Measurements from ENCODE around the gene LOXL3. TPM values are rescaled to one million over a fixed set of nuclear protein-coding genes. Genes with fewer than 3 reads are reported as not detected.

LOXL3 gene
- total RNA-seq, 1 experiment from 2014 or later, result 0.88 TPM

DNA sequence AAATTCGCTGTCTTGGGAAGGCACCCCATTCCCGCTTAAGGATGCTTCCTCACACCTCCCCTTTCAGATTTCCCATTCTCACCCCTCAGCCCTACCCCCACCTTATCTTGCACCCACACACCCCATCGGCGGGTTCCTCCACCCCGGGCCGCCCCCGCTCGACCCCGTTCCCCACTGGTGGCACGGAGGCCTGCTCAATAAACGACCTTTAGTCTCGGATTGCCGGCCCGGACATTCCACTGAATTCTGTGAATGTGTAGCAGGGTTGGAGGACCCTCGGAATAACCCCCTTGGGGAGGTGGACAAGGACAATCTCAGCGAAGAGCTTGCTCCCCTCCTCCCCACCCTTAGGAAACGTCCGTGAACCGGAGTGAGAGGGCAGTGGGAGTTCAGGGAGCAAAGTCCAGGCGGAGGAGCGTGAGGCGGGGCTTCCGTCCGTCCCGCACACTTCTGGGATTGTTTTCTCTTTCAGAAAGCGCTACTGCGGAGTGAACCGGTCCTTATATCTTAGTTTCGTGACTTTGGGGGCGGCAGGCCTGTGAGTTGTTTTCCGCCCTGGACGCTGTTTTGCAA, 51.5 kb downstream of the LOXL3 start:
- intact Hi-C loops (cut with micrococcal nuclease; ENCODE audit: unreplicated experiment), result no loop called here
- ChIA-PET POLR2A (ENCODE audit: low non-redundant PET) (no interaction called here), CTCF (no interaction called here)
- no peak for DNase-seq (ENCODE audit: low spot score)
- peaks cover 12% of the 10 kb centered on the region for H3K4me1 ChIP-seq (ENCODE audit: insufficient read depth, low read length, poor library complexity, severe bottlenecking)
- no TSS peak for BruUV-seq (replicated peaks)
- no peaks in the 10 kb centered on the region for H3K9me3 ChIP-seq (ENCODE audit: low read depth, low read length, poor library complexity, severe bottlenecking)
- no peak for TF ChIP-seq EZH2 (IDR thresholded peaks at IDR 0.05; ENCODE audit: borderline replicate concordance, low read depth, low read length, poor library complexity, severe bottlenecking)
- TF ChIP-seq, protein P1, sequence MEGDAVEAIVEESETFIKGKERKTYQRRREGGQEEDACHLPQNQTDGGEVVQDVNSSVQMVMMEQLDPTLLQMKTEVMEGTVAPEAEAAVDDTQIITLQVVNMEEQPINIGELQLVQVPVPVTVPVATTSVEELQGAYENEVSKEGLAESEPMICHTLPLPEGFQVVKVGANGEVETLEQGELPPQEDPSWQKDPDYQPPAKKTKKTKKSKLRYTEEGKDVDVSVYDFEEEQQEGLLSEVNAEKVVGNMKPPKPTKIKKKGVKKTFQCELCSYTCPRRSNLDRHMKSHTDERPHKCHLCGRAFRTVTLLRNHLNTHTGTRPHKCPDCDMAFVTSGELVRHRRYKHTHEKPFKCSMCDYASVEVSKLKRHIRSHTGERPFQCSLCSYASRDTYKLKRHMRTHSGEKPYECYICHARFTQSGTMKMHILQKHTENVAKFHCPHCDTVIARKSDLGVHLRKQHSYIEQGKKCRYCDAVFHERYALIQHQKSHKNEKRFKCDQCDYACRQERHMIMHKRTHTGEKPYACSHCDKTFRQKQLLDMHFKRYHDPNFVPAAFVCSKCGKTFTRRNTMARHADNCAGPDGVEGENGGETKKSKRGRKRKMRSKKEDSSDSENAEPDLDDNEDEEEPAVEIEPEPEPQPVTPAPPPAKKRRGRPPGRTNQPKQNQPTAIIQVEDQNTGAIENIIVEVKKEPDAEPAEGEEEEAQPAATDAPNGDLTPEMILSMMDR (conservative IDR thresholded peaks at IDR 0.05; ENCODE audit: low read depth, low read length), result no peak
- peaks cover 31% of the 10 kb centered on the region for H3K27me3 ChIP-seq (replicated peaks; ENCODE audit: insufficient read depth, low read depth, low read length, poor library complexity)
- H3K36me3 ChIP-seq (ENCODE audit: insufficient read depth, low read length, poor library complexity, severe bottlenecking), result peaks cover 14% of the 10 kb centered on the region
- H3K4me3 ChIP-seq (ENCODE audit: low read depth, low read length, poor library complexity, severe bottlenecking), result no peak overlapping the region
- H3K27ac ChIP-seq (ENCODE audit: low read depth, low read length, poor library complexity, severe bottlenecking), result no peak overlapping the region

- no peak for DNase-seq (ENCODE audit: low spot score)
- Histone ChIP-seq H3K27ac (ENCODE audit: low read depth, low read length, poor library complexity, severe bottlenecking) (no peak overlapping the region), H3K27me3 (replicated peaks; ENCODE audit: insufficient read depth, low read depth, low read length, poor library complexity) (peaks cover 31% of the 10 kb centered on the region), H3K36me3 (ENCODE audit: insufficient read depth, low read length, poor library complexity, severe bottlenecking) (peaks cover 14% of the 10 kb centered on the region), H3K4me3 (ENCODE audit: low read depth, low read length, poor library complexity, severe bottlenecking) (no peak overlapping the region), H3K4me1 (ENCODE audit: insufficient read depth, low read length, poor library complexity, severe bottlenecking) (peaks cover 10% of the 10 kb centered on the region), H3K9me3 (ENCODE audit: low read depth, low read length, poor library complexity, severe bottlenecking) (no peaks in the 10 kb centered on the region)
- CTCF ChIA-PET, result no interaction called here
- TF ChIP-seq EZH2 (IDR thresholded peaks at IDR 0.05; ENCODE audit: borderline replicate concordance, low read depth, low read length, poor library complexity, severe bottlenecking), result no peak
- TF ChIP-seq, protein P1 (conservative IDR thresholded peaks at IDR 0.05; ENCODE audit: low read depth, low read length), result no peak
- intact Hi-C loops (cut with micrococcal nuclease; ENCODE audit: unreplicated experiment), result no loop called here
- POLR2A ChIA-PET (ENCODE audit: low non-redundant PET), result no interaction called here
- BruUV-seq (replicated peaks), result no TSS peak
These were observed 52.2 kb downstream of the LOXL3 start for GRCh38 chr2:74501335-74502071.

DNA sequence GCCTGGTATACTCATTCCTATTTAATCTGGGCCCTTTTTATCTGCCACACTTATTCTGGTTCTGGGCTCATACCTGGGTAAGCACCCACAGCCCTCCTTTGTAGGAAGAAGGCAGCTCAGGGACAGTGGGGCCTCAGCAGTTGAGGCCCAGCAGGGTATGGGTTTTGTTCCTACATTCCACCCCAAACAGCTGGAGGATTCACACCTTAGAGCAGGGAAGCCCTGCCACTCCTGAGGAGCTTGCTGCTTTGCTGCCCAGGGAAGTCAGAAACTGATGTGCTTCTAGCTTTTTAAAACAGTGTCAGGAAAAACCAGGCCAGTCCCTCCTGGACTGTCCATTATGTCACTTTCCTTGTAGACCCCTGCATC, 53.2 kb downstream of the LOXL3 start:
- BruUV-seq (replicated peaks), result no TSS peak
- intact Hi-C loops (cut with micrococcal nuclease; ENCODE audit: unreplicated experiment), result no loop called here
- POLR2A ChIA-PET (ENCODE audit: low non-redundant PET), result interaction anchor here (0.5 kb wide), 1 partner anchor 109 kb away, joined by 3 read pairs; no protein-coding TSS in a partner anchor

More for the DNA sequence above, 53.2 kb downstream of the LOXL3 start:
- no peak for DNase-seq (ENCODE audit: low spot score)
- no peaks in the 10 kb centered on the region for H3K9me3 ChIP-seq (ENCODE audit: low read depth, low read length, poor library complexity, severe bottlenecking)
- no peak overlapping the region for H3K4me3 ChIP-seq (ENCODE audit: low read depth, low read length, poor library complexity, severe bottlenecking)
- H3K4me1 ChIP-seq (ENCODE audit: insufficient read depth, low read length, poor library complexity, severe bottlenecking), result peaks cover 6% of the 10 kb centered on the region
- H3K27me3 ChIP-seq (replicated peaks; ENCODE audit: insufficient read depth, low read depth, low read length, poor library complexity), result peaks cover 31% of the 10 kb centered on the region
- H3K27ac ChIP-seq (ENCODE audit: low read depth, low read length, poor library complexity, severe bottlenecking), result no peak overlapping the region
- TF ChIP-seq, protein P1 (conservative IDR thresholded peaks at IDR 0.05; ENCODE audit: low read depth, low read length), result no peak
- TF ChIP-seq EZH2 (IDR thresholded peaks at IDR 0.05; ENCODE audit: borderline replicate concordance, low read depth, low read length, poor library complexity, severe bottlenecking), result no peak
- CTCF ChIA-PET, result no interaction called here
- H3K36me3 ChIP-seq (ENCODE audit: insufficient read depth, low read length, poor library complexity, severe bottlenecking), result peaks cover 9% of the 10 kb centered on the region
